PC-3 (cell line): Measurements from ENCODE around the gene TANK. TPM values are rescaled to one million over a fixed set of nuclear protein-coding genes. Genes with fewer than 3 reads are reported as not detected.

ENCODE experiments used
- ATAC-seq: fragments of 200-7000 bp; cut with Tn5 transposase; 2 replicates; pipeline ENCODE4 v1.9.1; 2020; ENCODE audit warnings: mild to moderate bottlenecking, moderate library complexity
- BruUV-seq: library from RNA; stranded (reverse); fragments of 400-500 nt; replicated peaks from 2 replicates; lab custom pipeline; 2021; lab: Mats Ljungman, UMichigan
- CTCF ChIA-PET: fragments of 300-600 bp; sonication (Branson Sonifier 250); formaldehyde crosslinking; loops from one replicate; lab custom pipeline; 2022; ENCODE audit warnings: antibody characterized with exemption; lab: Charles Lee
- POLR2A ChIA-PET: fragments of 300-600 bp; sonication (Branson Sonifier 250); formaldehyde crosslinking; loops from one replicate; lab custom pipeline; 2022; ENCODE audit warnings: antibody characterized with exemption; ENCODE audit not compliant: unreplicated experiment; lab: Charles Lee
- DNase-seq: peaks from one replicate; pipeline ENCODE4 v3.0.0-alpha.2; 2015
- H2AFZ ChIP-seq: fragments of 300-600 bp; sonication (generic); 2 replicates; pipeline ENCODE4 v1.6.0; 2016; ENCODE audit warnings: antibody characterized with exemption, low read length
- H3F3A ChIP-seq: fragments of 300-600 bp; sonication (generic); one replicate; pipeline ENCODE4 v1.6.0; 2017; ENCODE audit warnings: antibody characterized with exemption, low read length, control low read depth, mild to moderate bottlenecking; ENCODE audit not compliant: unreplicated experiment
- H3K27ac ChIP-seq: fragments of 300-600 bp; sonication (generic); 2 replicates; pipeline ENCODE4 v1.5.1; 2016; ENCODE audit warnings: mild to moderate bottlenecking, low read length
- H3K27me3 ChIP-seq: fragments of 300-600 bp; sonication (generic); 2 replicates; pipeline ENCODE4 v1.6.1; 2016; ENCODE audit warnings: low read length, mixed read lengths
- H3K36me3 ChIP-seq: fragments of 300-600 bp; sonication (generic); 2 replicates; pipeline ENCODE4 v1.6.1; 2016; ENCODE audit warnings: low read depth, mixed run types, low read length, mixed read lengths
- H3K4me1 ChIP-seq: fragments of 300-600 bp; sonication (generic); 2 replicates; pipeline ENCODE4 v1.5.1; 2016; ENCODE audit warnings: low read length; ENCODE audit not compliant: insufficient read depth
- H3K4me2 ChIP-seq: fragments of 300-600 bp; sonication (generic); 2 replicates; pipeline ENCODE4 v1.6.0; 2016; ENCODE audit warnings: low read length
- H3K4me3 ChIP-seq: fragments of 300-600 bp; sonication (generic); 2 replicates; pipeline ENCODE4 v1.5.1; 2016; ENCODE audit warnings: mild to moderate bottlenecking, low read length, mixed read lengths
- H3K79me2 ChIP-seq: fragments of 300-600 bp; sonication (generic); 2 replicates; pipeline ENCODE4 v1.6.1; 2017; ENCODE audit warnings: low read length, mixed read lengths
- H3K9ac ChIP-seq: fragments of 300-600 bp; sonication (generic); 2 replicates; pipeline ENCODE4 v1.6.0; 2016; ENCODE audit warnings: mild to moderate bottlenecking, low read length
- H3K9me2 ChIP-seq: fragments of 300-600 bp; sonication (generic); replicated peaks from 2 replicates; pipeline ENCODE4 v1.6.1; 2016; ENCODE audit warnings: mixed run types, low read length, mixed read lengths
- H3K9me3 ChIP-seq: fragments of 300-600 bp; sonication (generic); 2 replicates; pipeline ENCODE4 v1.6.1; 2016; ENCODE audit warnings: low read length, mixed read lengths
- H4K20me1 ChIP-seq: fragments of 300-600 bp; sonication (generic); 2 replicates; pipeline ENCODE4 v1.6.1; 2016; ENCODE audit warnings: low read length, mixed read lengths
- CTCF ChIP-seq: fragments of 300-600 bp; sonication (generic); conservative IDR thresholded peaks from 2 replicates; pipeline ENCODE4 v1.5.1; 2017; ENCODE audit warnings: antibody characterized with exemption, low read depth, mild to moderate bottlenecking, low read length
- EZH2 ChIP-seq: fragments of 300-600 bp; sonication (generic); IDR thresholded peaks from one replicate; pipeline ENCODE4 v1.6.1; 2017; ENCODE audit warnings: antibody characterized with exemption, mild to moderate bottlenecking, low read length; ENCODE audit not compliant: unreplicated experiment
- EZH2phosphoT487 ChIP-seq: fragments of 300-600 bp; sonication (generic); IDR thresholded peaks from 2 replicates; pipeline ENCODE4 v1.6.1; 2018; ENCODE audit warnings: mild to moderate bottlenecking, antibody characterized with exemption, low read length, borderline replicate concordance
- intact Hi-C: fragments of 100-400 bp; cut with micrococcal nuclease; formaldehyde crosslinking; loops from 2 replicates; pipeline ENCODE4 v1.9.0; 2023
- total RNA-seq: library from RNA; depleted of rRNA; stranded (reverse); fragments of >200 nt; gene quantifications from 2 replicates; pipeline ENCODE4 v1.2.3, GENCODE V29; 2014

The TANK gene
- total RNA-seq, 1 experiment from 2014 or later, result 23.7 TPM

GRCh38 chr2:161139098-161139987 lies 20.9 kb upstream of the TANK start:
- Histone ChIP-seq H3K27ac (no peak overlapping the region), H3K4me1 (peaks cover 25% of the 10 kb centered on the region), H3K27me3 (no peaks in the 10 kb centered on the region), H3K36me3 (no peaks in the 10 kb centered on the region), H3K9me2 (no peaks in the 10 kb centered on the region), H3K4me3 (no peak overlapping the region), H3K9ac (no peak overlapping the region), H3K9me3 (no peaks in the 10 kb centered on the region), H4K20me1 (no peaks in the 10 kb centered on the region), H2AFZ (no peak overlapping the region), H3K79me2 (no peaks in the 10 kb centered on the region), H3K4me2 (no peak overlapping the region), H3F3A (no peaks in the 10 kb centered on the region)
- intact Hi-C loops, result no loop called here
- no peak for DNase-seq
- CTCF ChIA-PET, result interaction anchor here (0.6 kb wide), 1 partner anchor 129 kb away, joined by 4 read pairs; no protein-coding TSS in a partner anchor
- no TSS peak for BruUV-seq
- TF ChIP-seq EZH2phosphoT487 (no peak), CTCF (no peak)
- no peak for ATAC-seq
- POLR2A ChIA-PET, result no interaction called here

- Histone ChIP-seq H3K9me3 (no peaks in the 10 kb centered on the region), H3K4me2 (no peak overlapping the region), H3K79me2 (no peaks in the 10 kb centered on the region), H3K4me3 (no peak overlapping the region), H3K4me1 (peaks cover 9% of the 10 kb centered on the region), H3K27ac (no peak overlapping the region), H3K27me3 (no peaks in the 10 kb centered on the region), H3K9ac (no peak overlapping the region), H2AFZ (no peak overlapping the region), H4K20me1 (no peaks in the 10 kb centered on the region), H3K9me2 (no peaks in the 10 kb centered on the region), H3F3A (no peaks in the 10 kb centered on the region), H3K36me3 (no peaks in the 10 kb centered on the region)
- CTCF ChIA-PET, result no interaction called here
- BruUV-seq, result no TSS peak
- no peak for DNase-seq
- intact Hi-C loops, result no loop called here
- TF ChIP-seq EZH2phosphoT487, result no peak
- TF ChIP-seq CTCF, result no peak
- TF ChIP-seq EZH2, result no peak
- no peak for ATAC-seq
- POLR2A ChIA-PET, result no interaction called here
Observed at GRCh38 chr2:161141033-161141432, 19.2 kb upstream of the TANK start.

GRCh38 chr2:161146209-161146775 lies 13.9 kb upstream of the TANK start:
- H2AFZ ChIP-seq, result no peak overlapping the region
- H3K4me2 ChIP-seq, result no peak overlapping the region
- no peaks in the 10 kb centered on the region for H4K20me1 ChIP-seq
- no peaks in the 10 kb centered on the region for H3K36me3 ChIP-seq
- CTCF ChIA-PET, result no interaction called here
- DNase-seq (no peak), ATAC-seq (no peak)
- no peaks in the 10 kb centered on the region for H3K27me3 ChIP-seq
- H3K79me2 ChIP-seq, result no peaks in the 10 kb centered on the region
- TF ChIP-seq EZH2 (no peak), EZH2phosphoT487 (no peak), CTCF (no peak)
- no peak overlapping the region for H3K4me3 ChIP-seq
- POLR2A ChIA-PET, result interaction anchor here (0.5 kb wide), 1 partner anchor 42 kb away, joined by 8 read pairs; no protein-coding TSS in a partner anchor
- no peaks in the 10 kb centered on the region for H3K4me1 ChIP-seq
- no peak overlapping the region for H3K27ac ChIP-seq
- peaks cover 17% of the 10 kb centered on the region; the same call in 1 of the 2 replicates for H3K9me3 ChIP-seq
- BruUV-seq, result no TSS peak
- no peak overlapping the region for H3K9ac ChIP-seq
- intact Hi-C loops, result no loop called here
- H3K9me2 ChIP-seq, result no peaks in the 10 kb centered on the region
- no peaks in the 10 kb centered on the region for H3F3A ChIP-seq
